Measurements from ENCODE around the gene TRPV3. TPM values are rescaled to one million over a fixed set of nuclear protein-coding genes. Genes with fewer than 3 reads are reported as not detected.

The TRPV3 gene
- total and polyA plus RNA-seq, 2 experiments from 2014 or later: 0.15 to 0.69 TPM

DNA sequence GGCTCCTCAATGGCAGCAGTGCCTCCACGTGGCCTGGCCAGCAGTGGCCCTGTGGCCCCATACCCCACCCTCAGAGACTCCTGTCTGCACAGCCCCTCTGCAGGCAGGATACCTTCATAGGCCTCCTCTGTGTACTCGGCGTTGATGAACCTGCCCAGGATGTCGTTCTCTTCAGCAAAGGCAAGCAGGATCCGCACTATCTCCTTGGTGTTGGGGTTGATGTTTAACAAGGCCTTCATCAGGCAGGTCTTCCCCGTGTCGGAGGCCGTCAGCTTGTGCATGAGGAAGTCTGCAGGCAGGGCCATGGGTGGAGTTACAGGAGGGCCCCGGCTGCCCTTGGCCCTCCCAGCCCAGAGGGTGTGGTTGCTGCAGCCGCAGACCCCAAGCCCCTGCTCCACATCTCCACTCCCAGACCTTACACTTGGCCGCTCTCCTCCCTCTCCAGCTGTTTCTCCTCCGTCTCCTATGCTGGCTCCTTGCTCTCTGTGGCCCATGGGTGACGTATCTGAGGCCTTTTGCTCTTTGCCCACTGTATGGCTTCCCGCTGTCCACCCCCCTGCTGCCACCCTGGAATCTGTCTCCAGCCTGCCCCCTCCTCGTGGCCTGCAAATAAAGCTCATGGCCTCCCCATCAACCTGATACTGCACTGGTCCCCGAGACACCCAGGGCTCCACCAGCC lies 15.1 kb downstream of the TRPV3 start:
- no peaks in the 10 kb centered on the region for H3F3A ChIP-seq (replicated peaks; ENCODE audit: low read depth)
- DNase-seq (ENCODE audit: low spot score) (no peak), ATAC-seq (no peak)
- H3K27ac Mint-ChIP-seq: no peak overlapping the region
- H3K4me3 Mint-ChIP-seq: no peak overlapping the region
- no peak overlapping the region for H3K4me2 ChIP-seq
- H3K36me3 Mint-ChIP-seq (ENCODE audit: low read depth): no peaks in the 10 kb centered on the region; the same call in 2 of the 3 replicates
- H3K4me1 Mint-ChIP-seq: no peaks in the 10 kb centered on the region; the same call in 2 of the 3 replicates
- H2AFZ ChIP-seq: no peak overlapping the region
- TF ChIP-seq ZNF114 (CRISPR knock-in tag; IDR thresholded peaks at IDR 0.05): no peak
- no peak for TF ChIP-seq EZH2phosphoT487 (IDR thresholded peaks at IDR 0.05; ENCODE audit: unreplicated experiment)
- no peak for TF ChIP-seq NANOG (IDR thresholded peaks at IDR 0.05; ENCODE audit: borderline replicate concordance)
- no peak for TF ChIP-seq POLR2AphosphoS5 (IDR thresholded peaks at IDR 0.05; ENCODE audit: low read depth)
- no peak for TF ChIP-seq EZH2 (IDR thresholded peaks at IDR 0.05; ENCODE audit: low read depth, unreplicated experiment)
- no peak for TF ChIP-seq ZNF331 (CRISPR knock-in tag; IDR thresholded peaks at IDR 0.05; ENCODE audit: low read depth)
- TF ChIP-seq, protein P1, sequence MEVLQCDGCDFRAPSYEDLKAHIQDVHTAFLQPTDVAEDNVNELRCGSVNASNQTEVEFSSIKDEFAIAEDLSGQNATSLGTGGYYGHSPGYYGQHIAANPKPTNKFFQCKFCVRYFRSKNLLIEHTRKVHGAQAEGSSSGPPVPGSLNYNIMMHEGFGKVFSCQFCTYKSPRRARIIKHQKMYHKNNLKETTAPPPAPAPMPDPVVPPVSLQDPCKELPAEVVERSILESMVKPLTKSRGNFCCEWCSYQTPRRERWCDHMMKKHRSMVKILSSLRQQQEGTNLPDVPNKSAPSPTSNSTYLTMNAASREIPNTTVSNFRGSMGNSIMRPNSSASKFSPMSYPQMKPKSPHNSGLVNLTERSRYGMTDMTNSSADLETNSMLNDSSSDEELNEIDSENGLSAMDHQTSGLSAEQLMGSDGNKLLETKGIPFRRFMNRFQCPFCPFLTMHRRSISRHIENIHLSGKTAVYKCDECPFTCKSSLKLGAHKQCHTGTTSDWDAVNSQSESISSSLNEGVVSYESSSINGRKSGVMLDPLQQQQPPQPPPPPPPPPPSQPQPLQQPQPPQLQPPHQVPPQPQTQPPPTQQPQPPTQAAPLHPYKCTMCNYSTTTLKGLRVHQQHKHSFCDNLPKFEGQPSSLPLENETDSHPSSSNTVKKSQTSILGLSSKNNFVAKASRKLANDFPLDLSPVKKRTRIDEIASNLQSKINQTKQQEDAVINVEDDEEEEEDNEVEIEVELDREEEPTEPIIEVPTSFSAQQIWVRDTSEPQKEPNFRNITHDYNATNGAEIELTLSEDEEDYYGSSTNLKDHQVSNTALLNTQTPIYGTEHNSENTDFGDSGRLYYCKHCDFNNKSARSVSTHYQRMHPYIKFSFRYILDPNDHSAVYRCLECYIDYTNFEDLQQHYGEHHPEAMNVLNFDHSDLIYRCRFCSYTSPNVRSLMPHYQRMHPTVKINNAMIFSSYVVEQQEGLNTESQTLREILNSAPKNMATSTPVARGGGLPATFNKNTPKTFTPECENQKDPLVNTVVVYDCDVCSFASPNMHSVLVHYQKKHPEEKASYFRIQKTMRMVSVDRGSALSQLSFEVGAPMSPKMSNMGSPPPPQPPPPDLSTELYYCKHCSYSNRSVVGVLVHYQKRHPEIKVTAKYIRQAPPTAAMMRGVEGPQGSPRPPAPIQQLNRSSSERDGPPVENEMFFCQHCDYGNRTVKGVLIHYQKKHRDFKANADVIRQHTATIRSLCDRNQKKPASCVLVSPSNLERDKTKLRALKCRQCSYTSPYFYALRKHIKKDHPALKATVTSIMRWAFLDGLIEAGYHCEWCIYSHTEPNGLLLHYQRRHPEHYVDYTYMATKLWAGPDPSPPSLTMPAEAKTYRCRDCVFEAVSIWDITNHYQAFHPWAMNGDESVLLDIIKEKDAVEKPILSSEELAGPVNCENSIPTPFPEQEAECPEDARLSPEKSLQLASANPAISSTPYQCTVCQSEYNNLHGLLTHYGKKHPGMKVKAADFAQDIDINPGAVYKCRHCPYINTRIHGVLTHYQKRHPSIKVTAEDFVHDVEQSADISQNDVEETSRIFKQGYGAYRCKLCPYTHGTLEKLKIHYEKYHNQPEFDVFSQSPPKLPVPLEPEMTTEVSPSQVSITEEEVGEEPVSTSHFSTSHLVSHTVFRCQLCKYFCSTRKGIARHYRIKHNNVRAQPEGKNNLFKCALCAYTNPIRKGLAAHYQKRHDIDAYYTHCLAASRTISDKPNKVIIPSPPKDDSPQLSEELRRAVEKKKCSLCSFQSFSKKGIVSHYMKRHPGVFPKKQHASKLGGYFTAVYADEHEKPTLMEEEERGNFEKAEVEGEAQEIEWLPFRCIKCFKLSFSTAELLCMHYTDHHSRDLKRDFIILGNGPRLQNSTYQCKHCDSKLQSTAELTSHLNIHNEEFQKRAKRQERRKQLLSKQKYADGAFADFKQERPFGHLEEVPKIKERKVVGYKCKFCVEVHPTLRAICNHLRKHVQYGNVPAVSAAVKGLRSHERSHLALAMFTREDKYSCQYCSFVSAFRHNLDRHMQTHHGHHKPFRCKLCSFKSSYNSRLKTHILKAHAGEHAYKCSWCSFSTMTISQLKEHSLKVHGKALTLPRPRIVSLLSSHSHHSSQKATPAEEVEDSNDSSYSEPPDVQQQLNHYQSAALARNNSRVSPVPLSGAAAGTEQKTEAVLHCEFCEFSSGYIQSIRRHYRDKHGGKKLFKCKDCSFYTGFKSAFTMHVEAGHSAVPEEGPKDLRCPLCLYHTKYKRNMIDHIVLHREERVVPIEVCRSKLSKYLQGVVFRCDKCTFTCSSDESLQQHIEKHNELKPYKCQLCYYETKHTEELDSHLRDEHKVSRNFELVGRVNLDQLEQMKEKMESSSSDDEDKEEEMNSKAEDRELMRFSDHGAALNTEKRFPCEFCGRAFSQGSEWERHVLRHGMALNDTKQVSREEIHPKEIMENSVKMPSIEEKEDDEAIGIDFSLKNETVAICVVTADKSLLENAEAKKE (CRISPR knock-in tag; IDR thresholded peaks at IDR 0.05): no peak
- no peak for TF ChIP-seq JUNB (IDR thresholded peaks at IDR 0.05; ENCODE audit: unreplicated experiment)
- TF ChIP-seq, protein P2, sequence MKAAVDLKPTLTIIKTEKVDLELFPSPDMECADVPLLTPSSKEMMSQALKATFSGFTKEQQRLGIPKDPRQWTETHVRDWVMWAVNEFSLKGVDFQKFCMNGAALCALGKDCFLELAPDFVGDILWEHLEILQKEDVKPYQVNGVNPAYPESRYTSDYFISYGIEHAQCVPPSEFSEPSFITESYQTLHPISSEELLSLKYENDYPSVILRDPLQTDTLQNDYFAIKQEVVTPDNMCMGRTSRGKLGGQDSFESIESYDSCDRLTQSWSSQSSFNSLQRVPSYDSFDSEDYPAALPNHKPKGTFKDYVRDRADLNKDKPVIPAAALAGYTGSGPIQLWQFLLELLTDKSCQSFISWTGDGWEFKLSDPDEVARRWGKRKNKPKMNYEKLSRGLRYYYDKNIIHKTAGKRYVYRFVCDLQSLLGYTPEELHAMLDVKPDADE (IDR thresholded peaks at IDR 0.05): no peak
- TF ChIP-seq, protein P3, sequence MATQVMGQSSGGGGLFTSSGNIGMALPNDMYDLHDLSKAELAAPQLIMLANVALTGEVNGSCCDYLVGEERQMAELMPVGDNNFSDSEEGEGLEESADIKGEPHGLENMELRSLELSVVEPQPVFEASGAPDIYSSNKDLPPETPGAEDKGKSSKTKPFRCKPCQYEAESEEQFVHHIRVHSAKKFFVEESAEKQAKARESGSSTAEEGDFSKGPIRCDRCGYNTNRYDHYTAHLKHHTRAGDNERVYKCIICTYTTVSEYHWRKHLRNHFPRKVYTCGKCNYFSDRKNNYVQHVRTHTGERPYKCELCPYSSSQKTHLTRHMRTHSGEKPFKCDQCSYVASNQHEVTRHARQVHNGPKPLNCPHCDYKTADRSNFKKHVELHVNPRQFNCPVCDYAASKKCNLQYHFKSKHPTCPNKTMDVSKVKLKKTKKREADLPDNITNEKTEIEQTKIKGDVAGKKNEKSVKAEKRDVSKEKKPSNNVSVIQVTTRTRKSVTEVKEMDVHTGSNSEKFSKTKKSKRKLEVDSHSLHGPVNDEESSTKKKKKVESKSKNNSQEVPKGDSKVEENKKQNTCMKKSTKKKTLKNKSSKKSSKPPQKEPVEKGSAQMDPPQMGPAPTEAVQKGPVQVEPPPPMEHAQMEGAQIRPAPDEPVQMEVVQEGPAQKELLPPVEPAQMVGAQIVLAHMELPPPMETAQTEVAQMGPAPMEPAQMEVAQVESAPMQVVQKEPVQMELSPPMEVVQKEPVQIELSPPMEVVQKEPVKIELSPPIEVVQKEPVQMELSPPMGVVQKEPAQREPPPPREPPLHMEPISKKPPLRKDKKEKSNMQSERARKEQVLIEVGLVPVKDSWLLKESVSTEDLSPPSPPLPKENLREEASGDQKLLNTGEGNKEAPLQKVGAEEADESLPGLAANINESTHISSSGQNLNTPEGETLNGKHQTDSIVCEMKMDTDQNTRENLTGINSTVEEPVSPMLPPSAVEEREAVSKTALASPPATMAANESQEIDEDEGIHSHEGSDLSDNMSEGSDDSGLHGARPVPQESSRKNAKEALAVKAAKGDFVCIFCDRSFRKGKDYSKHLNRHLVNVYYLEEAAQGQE (IDR thresholded peaks at IDR 0.05; ENCODE audit: unreplicated experiment): no peak
- no peak for TF ChIP-seq STAT1 (IDR thresholded peaks at IDR 0.05; ENCODE audit: unreplicated experiment)
- TF ChIP-seq, protein P4, sequence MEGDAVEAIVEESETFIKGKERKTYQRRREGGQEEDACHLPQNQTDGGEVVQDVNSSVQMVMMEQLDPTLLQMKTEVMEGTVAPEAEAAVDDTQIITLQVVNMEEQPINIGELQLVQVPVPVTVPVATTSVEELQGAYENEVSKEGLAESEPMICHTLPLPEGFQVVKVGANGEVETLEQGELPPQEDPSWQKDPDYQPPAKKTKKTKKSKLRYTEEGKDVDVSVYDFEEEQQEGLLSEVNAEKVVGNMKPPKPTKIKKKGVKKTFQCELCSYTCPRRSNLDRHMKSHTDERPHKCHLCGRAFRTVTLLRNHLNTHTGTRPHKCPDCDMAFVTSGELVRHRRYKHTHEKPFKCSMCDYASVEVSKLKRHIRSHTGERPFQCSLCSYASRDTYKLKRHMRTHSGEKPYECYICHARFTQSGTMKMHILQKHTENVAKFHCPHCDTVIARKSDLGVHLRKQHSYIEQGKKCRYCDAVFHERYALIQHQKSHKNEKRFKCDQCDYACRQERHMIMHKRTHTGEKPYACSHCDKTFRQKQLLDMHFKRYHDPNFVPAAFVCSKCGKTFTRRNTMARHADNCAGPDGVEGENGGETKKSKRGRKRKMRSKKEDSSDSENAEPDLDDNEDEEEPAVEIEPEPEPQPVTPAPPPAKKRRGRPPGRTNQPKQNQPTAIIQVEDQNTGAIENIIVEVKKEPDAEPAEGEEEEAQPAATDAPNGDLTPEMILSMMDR (conservative IDR thresholded peaks at IDR 0.05; ENCODE audit: low read depth in 2 of 2): no peak
- TF ChIP-seq CREB1 (CRISPR knock-in tag; IDR thresholded peaks at IDR 0.05; ENCODE audit: low read depth): no peak
- no peaks in the 10 kb centered on the region for H4K20me1 ChIP-seq (replicated peaks; ENCODE audit: insufficient read depth)
- H3K27me3 Mint-ChIP-seq (ENCODE audit: insufficient read depth, low read depth, poor library complexity): peaks cover 10% of the 10 kb centered on the region
- H3K9me3 Mint-ChIP-seq: no peaks in the 10 kb centered on the region
- H3K9me2 ChIP-seq (ENCODE audit: insufficient read depth): no peaks in the 10 kb centered on the region
- no peaks in the 10 kb centered on the region for H3K79me2 ChIP-seq (replicated peaks; ENCODE audit: insufficient read depth)
- no peaks in the 10 kb centered on the region for H3K36me3 ChIP-seq (ENCODE audit: insufficient read depth)
- H3K27me3 ChIP-seq (ENCODE audit: insufficient read depth): no peaks in the 10 kb centered on the region
- H3K4me3 ChIP-seq: no peak overlapping the region
- no peaks in the 10 kb centered on the region for H3K4me1 ChIP-seq (ENCODE audit: insufficient read depth)
- H3K27ac ChIP-seq (ENCODE audit: low read depth): no peak overlapping the region
